Measurements from ENCODE around the gene CEP350.
"Not testable (repeated sequence)": the region's sequence is repeated elsewhere in the genome, so short reads cannot be mapped to it uniquely, and the experiment has no call there.

Gene CEP350

GRCh38 chr1:179951383-179952144 is 3.0 kb upstream of the CEP350 start:
- DNase-seq, result no peak

GRCh38 chr1:179952186-179952585 is 2.4 kb upstream of the CEP350 start:
- DNase-seq, result no peak

GRCh38 chr1:179953974-179954492 is 577 bp upstream of the CEP350 start:
- peak; percentile 49 to 61 for DNase-seq

- DNase-seq, result no peak
Observed at GRCh38 chr1:179955287-179955680, 674 bp downstream of the CEP350 start.

GRCh38 chr1:179955731-179956130 is 1.1 kb downstream of the CEP350 start:
- DNase-seq, result no peak

- no peak for DNase-seq
Observed at GRCh38 chr1:179958359-179958758, 3.7 kb downstream of the CEP350 start.

- not testable (repeated sequence) for DNase-seq
Observed at GRCh38 chr1:179962168-179962567, 7.6 kb downstream of the CEP350 start.

GRCh38 chr1:179966551-179966950 is 11.9 kb downstream of the CEP350 start:
- no peak for DNase-seq

GRCh38 chr1:179968284-179968993 is 13.8 kb downstream of the CEP350 start:
- no peak for DNase-seq

- DNase-seq, result no peak
Observed at GRCh38 chr1:179968994-179969919, 14.6 kb downstream of the CEP350 start.

GRCh38 chr1:179969962-179970361 is 15.4 kb downstream of the CEP350 start:
- no peak for DNase-seq

- no peak for DNase-seq
Observed at GRCh38 chr1:179971563-179972496, 17.2 kb downstream of the CEP350 start.

- no peak for DNase-seq
Observed at GRCh38 chr1:179973198-179974110, 18.8 kb downstream of the CEP350 start.

GRCh38 chr1:179976970-179977651 is 22.5 kb downstream of the CEP350 start:
- DNase-seq, result no peak

GRCh38 chr1:179978199-179979079 is 23.8 kb downstream of the CEP350 start:
- DNase-seq, result no peak

- DNase-seq, result no peak
Observed at GRCh38 chr1:179984101-179984500, 29.5 kb downstream of the CEP350 start.

GRCh38 chr1:179984942-179985341 is 30.3 kb downstream of the CEP350 start:
- DNase-seq, result no peak

GRCh38 chr1:179990847-179991246 is 36.2 kb downstream of the CEP350 start:
- DNase-seq, result no peak

GRCh38 chr1:179995576-179995975 is 41.0 kb downstream of the CEP350 start:
- no peak for DNase-seq
